HG02610 (cell line): ENCODE data around the gene TRPV4.

Experiments used
- ATAC-seq: cut with Tn5 transposase; IDR thresholded peaks from one replicate; pipeline ENCODE4 v1.9.1; 2021; ENCODE audit warnings: mild to moderate bottlenecking, moderate library complexity; ENCODE audit not compliant: unreplicated experiment

TRPV4 gene

GRCh38 chr12:109741970-109742703 is 91.1 kb downstream of the TRPV4 start:
- ATAC-seq = no peak

- no peak for ATAC-seq
These were observed 91.8 kb downstream of the TRPV4 start for GRCh38 chr12:109741286-109741969.

GRCh38 chr12:109740694-109741245 is 92.4 kb downstream of the TRPV4 start:
- ATAC-seq = no peak

GRCh38 chr12:109739747-109740693 is 93.2 kb downstream of the TRPV4 start:
- no peak for ATAC-seq

- ATAC-seq = no peak
These were observed 94.1 kb downstream of the TRPV4 start for GRCh38 chr12:109738878-109739665.

- no peak for ATAC-seq
These were observed 95.0 kb downstream of the TRPV4 start for GRCh38 chr12:109738209-109738608.

GRCh38 chr12:109737631-109738030 is 95.6 kb downstream of the TRPV4 start:
- ATAC-seq = no peak

- no peak for ATAC-seq
These were observed 96.1 kb downstream of the TRPV4 start for GRCh38 chr12:109737126-109737525.

- ATAC-seq = no peak
These were observed 96.6 kb downstream of the TRPV4 start for GRCh38 chr12:109736552-109737108.

- no peak for ATAC-seq
These were observed 97.2 kb downstream of the TRPV4 start for GRCh38 chr12:109735825-109736551.

GRCh38 chr12:109735051-109735521 is 98.1 kb downstream of the TRPV4 start:
- ATAC-seq = no peak

GRCh38 chr12:109734219-109735000 is 98.8 kb downstream of the TRPV4 start:
- no peak for ATAC-seq
